ENCODE results near the gene LARP4B.

The LARP4B gene

DNA sequence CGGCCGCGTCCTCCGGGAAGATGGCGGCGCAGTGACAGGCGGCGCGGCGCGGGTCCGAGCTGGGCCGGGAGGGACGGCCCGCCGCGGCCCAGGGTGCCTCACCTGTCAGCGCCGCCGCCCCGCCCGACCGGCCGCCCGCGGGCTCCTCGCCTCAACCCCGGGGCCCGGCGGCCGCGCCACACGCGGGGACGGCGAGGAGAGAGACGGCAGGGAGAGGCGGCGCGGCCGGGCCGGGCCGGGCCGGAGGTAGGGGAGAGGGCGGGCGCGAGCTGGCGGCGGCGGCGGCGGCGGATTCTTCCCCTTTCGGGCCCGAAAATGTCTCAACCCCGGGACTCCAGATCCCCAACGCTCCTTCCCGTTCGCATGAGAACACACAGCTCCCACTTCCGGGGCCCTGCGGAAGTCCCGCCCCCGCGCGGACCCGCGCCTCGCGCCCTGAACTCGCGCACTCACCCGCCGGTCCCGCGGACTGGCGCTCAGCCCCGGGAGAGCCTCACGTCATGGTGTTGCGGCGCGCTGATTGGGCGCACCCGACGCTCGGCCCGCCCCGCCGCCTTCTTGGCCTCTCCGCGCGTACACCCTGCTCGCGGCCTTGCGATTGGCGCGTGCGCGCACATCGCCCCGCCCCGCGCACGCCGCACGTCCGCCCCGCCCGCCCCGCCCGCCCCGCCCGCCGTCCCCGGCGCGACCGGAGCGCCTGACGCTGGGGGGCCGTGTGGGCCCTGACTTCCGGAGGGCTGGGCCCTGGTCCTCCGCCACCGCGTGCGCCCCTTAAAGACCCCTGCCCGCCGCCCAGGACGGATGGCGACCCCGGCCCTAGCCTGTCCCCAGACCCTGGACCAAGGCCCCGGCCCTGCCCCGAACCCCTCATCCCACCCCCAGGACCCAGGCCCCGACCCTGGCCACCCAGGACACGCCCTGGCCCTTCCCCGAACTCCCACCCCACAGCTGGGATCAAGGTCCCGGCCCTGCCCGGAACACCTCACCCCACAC, at the start of gene LARP4B:
TSS of gene LARP4B (minus strand) at position 380 of the 993 bp plus-strand sequence. CDS start 45,984 bp downstream, outside the sequence.
- peak; percentile 98 for DNase-seq

GRCh38 chr10:980468-981093, 49.1 kb upstream of the LARP4B start:
- DNase-seq, result no peak

DNA sequence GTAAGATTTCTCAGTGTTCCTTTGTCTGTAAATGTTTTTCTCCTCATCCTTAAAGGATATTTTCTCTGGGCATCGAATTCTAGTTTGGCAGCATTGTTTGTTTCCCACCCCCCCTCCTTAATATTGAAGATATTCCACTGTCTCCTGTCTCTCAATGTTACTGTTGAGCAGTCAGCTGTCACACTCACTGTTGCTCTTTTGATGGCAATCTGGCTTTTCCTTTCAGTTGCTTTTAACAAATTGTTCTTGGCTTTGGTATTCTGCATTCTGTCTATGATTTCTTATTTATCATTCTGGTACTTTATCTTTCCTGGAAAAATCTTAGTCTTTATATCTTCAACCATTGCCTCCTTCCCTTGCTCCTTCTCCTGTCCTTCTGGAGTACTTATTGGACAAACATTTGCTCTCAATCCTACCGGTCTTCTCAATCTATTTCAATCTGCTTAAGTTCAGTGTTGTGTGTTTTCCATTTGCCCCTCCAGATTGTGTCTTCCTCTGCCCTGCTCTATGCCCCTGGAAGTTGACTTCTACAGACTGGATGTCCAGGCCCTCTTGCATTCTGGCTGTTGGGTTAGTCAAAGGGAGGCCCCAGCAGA, 47.4 kb upstream of the LARP4B start:
- no peak for DNase-seq

GRCh38 chr10:976316-976715, 44.8 kb upstream of the LARP4B start:
- no peak for DNase-seq

- DNase-seq, result no peak
These were observed 43.2 kb upstream of the LARP4B start for GRCh38 chr10:974785-975074.

- DNase-seq, result no peak
These were observed 42.7 kb upstream of the LARP4B start for GRCh38 chr10:974038-974784.

DNA sequence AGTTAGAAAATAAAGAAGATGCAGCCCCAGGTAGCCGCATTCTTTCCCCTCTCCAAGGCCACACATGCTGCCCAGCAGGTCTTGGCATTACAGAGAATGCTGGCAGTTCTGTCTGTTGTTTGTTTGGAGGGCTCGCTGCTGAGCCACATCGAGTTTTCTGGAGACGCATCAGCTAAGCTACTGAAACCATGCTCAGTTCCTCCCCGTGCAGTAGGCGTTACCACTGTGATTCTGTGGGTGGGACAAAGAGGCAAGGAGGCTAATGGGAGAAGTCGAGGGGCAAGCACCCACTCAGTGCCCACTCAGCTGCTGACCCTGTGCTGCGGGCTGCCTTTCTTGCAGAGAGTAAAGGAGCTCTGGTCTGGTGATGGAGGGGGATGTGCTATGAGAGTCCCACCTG, 41.3 kb upstream of the LARP4B start:
- no peak for DNase-seq

DNA sequence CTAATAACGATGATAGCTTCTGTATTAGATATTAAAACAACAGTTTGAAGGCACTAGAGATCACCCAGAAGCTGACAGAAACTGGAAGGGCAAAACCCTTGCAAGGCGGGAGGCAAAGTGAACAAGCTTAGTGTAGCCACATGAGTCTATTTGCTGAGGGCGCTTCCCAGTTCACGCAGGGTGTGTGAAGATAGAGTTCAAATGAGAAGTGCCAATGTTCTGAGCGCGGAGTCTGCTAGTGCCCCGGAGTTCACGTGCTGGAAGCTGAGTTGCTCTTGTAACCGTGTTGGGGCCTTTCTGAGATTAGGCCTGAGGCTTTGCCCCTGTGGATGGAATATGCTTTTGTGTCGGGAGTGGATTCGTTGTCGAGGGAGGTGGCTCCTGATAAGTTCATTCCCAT, 40.1 kb upstream of the LARP4B start:
- DNase-seq, result no peak

DNA sequence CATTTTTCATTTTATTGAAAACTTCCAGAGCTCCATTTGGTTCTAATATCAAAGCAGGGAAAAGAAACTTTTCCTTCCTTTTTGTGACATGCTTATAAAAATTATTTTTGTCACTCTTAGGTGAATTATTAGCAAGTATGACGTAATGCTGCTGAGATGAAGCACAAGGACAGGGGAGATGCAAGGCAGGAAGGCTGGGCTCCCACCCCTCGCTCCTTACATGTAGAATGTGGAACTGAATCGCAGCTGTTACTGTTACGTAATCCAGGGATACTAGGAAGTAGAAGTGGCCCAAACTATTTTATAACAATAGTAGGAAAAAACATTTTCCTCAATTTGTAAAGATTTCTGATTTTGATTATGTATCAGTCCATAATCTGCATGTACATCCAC, 39.6 kb upstream of the LARP4B start:
- peak; percentile 7 for DNase-seq

GRCh38 chr10:970311-971149, 39.0 kb upstream of the LARP4B start:
- DNase-seq, result no peak

DNA sequence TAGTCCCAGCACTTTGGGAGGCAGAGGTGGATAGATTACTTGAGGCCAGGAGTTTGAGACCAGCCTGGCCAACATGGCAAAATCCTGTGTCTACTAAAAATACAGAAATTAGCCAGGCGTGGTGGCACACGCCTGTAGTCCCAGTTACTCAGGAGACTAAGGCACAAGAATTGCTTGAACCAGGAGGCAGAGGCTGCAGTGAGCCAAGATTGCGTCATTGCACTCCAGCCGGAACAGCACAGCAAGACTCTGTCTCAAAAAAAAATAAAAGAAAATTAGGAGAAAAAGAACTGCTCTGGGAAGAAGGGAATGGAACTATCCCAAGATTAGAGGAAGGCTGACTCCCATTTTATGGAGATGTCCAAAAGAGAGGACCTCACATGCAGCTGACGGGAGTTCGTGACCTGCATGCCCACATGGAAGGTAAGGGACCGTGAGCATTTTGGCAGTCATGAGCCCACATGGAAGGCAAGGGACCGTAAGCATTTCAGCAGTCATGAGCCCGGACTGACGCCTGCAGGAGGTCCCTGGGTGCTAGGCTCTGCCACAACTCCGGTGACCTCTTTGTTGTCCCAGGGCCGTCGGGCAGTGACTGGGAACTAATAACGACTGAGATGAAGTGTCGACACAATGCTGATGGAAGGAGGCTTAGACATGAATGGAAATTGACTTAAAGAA, 38.1 kb upstream of the LARP4B start:
- DNase-seq, result no peak

DNA sequence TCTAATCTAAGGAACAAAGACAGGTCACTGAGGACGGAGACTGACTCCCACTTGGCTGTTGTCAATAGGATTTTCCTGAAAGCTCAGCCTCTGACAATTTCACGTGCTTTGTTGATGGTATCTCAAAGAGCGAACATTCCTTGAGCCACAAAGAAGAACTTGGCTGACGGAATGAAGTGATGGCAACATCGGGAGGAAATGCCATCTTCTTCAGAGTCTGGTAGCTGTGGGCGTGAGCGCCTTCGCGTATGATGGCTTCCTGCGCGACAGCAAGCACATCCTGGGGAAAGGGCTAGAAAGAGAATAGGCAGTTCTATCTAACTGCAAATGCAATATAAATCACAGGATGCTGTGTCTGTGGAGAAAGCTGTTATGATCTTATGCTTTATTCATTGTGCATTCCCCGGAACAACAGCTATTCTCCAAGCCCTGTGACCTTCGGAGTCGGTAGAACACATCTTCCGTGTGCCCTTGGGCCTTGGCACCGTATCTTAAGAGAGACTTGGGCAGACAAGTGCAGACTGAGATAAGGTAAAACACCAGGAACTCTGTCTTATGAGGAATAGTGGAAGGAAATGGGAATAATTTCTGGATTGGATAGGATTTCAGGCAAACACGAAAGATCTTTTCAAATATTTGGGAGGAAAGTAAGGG, 37.2 kb upstream of the LARP4B start:
- no peak for DNase-seq

GRCh38 chr10:966466-967235, 35.1 kb upstream of the LARP4B start:
- DNase-seq, result no peak

DNA sequence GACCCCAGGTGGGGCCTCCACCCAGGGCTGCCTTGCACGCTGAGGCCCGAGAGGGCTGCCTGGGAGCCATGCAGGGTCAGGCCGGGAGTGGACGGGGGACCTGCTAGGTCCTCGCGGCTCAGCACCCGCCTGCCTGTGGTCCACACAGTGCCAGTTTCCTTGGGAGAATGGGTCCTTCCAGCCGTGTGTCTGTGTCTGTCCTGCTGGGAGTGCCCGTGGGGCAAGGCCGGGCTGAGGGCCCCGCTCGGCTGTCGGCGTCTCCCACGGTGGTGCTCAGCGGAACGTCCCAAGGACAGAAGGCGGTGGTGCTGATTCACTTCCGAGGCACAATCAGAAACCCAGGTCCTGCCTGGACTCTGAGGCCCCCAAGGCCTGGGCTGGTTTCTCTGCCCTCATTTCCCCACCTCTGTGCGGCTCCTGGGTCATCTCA, 33.5 kb upstream of the LARP4B start:
- no peak for DNase-seq

GRCh38 chr10:964321-964987, 32.9 kb upstream of the LARP4B start:
- DNase-seq, result no peak

DNA sequence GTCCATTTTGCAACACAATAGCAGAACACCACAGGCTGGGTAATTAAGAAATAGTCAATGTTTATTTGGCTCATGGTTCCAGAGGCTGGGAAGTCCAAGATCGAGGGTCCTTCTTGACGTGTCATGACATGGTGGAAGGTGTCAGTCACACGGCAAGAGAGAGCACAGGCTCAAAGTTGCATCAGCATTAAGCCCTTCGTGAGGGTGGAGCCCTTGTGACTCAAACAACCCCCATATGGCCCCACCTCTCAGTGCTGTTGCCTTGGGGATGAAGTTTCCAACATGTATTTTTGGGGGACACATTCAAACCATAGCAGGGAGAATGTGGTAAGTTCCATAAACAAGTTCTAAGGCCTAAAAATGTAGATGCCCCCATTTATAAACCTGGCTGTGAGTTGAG, 32.1 kb upstream of the LARP4B start:
- no peak for DNase-seq

DNA sequence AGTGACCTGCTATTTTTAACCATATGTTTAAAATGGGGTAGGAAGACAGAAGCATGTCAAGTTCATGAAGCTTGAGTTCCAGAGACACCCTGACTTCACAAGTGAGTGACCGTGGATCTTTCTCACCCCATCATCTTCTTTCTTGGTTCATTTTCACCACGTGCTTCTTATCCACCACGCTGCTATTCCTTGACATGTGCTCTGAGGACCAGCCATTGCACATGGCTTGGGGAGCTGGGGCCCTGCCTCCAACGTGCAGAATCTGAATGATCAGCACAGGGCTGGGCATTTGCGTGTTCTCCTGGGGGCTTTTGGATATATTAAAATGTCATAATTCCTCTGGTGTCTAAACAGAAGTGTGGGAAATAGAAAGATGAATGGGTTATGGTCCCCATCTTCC, 31.7 kb upstream of the LARP4B start:
- DNase-seq, result no peak

DNA sequence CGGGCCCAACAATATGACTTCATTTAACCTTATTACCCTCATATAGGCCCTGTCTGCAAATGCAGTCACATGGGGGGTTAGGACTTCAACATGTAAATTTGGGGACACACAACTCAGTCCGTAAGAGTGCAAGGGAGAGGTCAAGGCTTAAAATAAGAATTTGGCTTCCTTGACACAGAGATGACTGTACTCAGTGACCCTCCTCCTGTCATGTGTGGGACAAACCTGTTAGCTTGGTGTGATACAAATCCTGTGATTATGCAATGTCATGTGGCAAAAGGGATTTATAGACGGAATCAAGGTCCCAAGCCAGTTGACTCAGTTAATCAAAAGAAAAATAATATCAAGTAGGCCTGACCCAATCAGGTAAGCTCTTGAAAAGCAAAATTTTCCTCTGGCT, 30.8 kb upstream of the LARP4B start:
- DNase-seq, result no peak

DNA sequence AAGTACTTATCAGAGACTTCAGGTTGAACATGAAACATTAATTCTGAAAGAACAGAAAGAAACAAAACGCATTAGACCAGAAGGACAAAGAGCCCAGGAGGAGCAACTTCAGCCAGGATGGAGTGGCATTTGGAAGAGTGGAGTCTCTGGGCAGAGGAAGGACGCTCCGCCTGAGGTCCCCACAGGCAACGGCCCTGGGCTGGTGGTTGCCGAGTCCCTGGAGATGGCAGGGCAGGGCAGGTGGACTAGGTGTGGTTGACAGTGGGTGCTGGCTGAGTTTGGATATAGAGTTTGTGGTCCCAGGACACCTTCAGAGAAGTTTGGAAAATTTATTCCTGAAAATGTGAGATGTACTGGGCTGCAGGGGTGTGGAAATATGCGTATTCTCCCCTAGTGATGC, 27.4 kb upstream of the LARP4B start:
- no peak for DNase-seq

DNA sequence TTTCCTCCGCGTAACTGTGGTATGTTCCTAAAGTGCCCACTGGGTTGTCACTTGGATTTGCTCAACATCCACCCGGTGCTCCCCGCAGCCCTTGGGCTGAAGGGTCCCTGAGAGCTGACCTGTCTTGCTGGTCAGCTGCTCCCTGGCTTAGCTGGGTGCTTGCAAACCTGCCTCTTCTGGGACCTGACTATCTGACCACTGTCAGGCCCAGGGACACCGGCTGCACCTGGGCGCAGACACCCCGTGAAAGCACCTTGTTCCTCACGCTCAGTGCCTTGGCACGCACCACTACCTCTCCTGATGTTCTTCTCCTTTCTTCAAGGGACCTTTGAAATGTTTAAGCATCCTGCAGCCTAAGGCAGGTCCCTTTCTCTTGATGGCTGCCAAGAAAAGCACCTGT, 26.6 kb upstream of the LARP4B start:
- no peak for DNase-seq
